Breast epithelium (tissue), 4 donors: ENCODE results near the gene KCTD19. TPM values are rescaled to one million over a fixed set of nuclear protein-coding genes. Genes with fewer than 3 reads are reported as not detected.
A peak's percentile ranks its signal among the peaks of the same experiment; 100 is the strongest.

ENCODE experiments used
- DNase-seq, 2 donors: peaks; one replicate each; pipeline ENCODE4 v3.0.0-alpha.2; 2019; ENCODE audit warnings: low spot score in 2 of 2
- H3K27ac ChIP-seq, 2 donors: fragments of 200-600 bp; sonication (generic) in 1 of 2; one replicate each; pipeline ENCODE4 v1.5.1; 2016 to 2019; ENCODE audit warnings: mild to moderate bottlenecking in 1 of 2
- H3K27me3 ChIP-seq, 2 donors: fragments of 200-600 bp; sonication (generic) in 1 of 2; one replicate each; pipeline versions ENCODE4 v1.5.1 to v1.6.0; 2017 to 2019; ENCODE audit warnings: control low read depth in 1 of 2, mild to moderate bottlenecking in 1 of 2
- H3K36me3 ChIP-seq: fragments of 200-600 bp; one replicate; pipeline ENCODE4 v1.5.1; 2019
- H3K4me1 ChIP-seq, 2 donors: fragments of 200-600 bp; sonication (generic); one replicate each; pipeline ENCODE4 v1.5.1; 2016 to 2019; ENCODE audit warnings: control low read depth in 1 of 2
- H3K4me3 ChIP-seq, 3 donors: fragments of 200-600 bp; sonication (generic); 1 replicate in 2 of 3; 2 replicates in 1 of 3; pipeline ENCODE4 v1.5.1; 2016 to 2019; ENCODE audit warnings: mild to moderate bottlenecking in 3 of 3, moderate library complexity in 2 of 3
- H3K9me3 ChIP-seq, 2 donors: fragments of 200-600 bp; sonication (generic) in 1 of 2; one replicate each; pipeline ENCODE4 v1.5.1; 2016 to 2019; ENCODE audit warnings: control low read depth in 1 of 2
- CTCF ChIP-seq, 3 donors: fragments of 450-650 bp; IDR thresholded peaks; one replicate each; pipeline ENCODE4 v1.5.1; 2016 to 2017; ENCODE audit warnings: antibody characterized with exemption in 3 of 3, mild to moderate bottlenecking in 3 of 3, moderate library complexity in 3 of 3
- POLR2A ChIP-seq: fragments of 450-650 bp; IDR thresholded peaks from one replicate; pipeline ENCODE4 v1.6.1; 2016; ENCODE audit warnings: antibody characterized with exemption, mild to moderate bottlenecking, moderate library complexity
- POLR2AphosphoS5 ChIP-seq, 3 donors: sonication (generic); formaldehyde crosslinking; IDR thresholded peaks; one replicate each; pipeline ENCODE4 v1.6.1; 2017; ENCODE audit warnings: antibody characterized with exemption in 3 of 3
- intact Hi-C: fragments of 100-400 bp; cut with DNase I; formaldehyde crosslinking; loops from one replicate; pipeline ENCODE4 v1.15.1; 2023; ENCODE audit warnings: low total_unique reads
- total RNA-seq, 3 donors: library from RNA; depleted of rRNA; stranded (reverse); fragments of >200 nt; gene quantifications; one replicate each; pipeline ENCODE4 v1.1.0, GENCODE V29; 2016

Gene KCTD19
- total RNA-seq, 3 donors from 2014 or later: 1.0 TPM; not detected in 2

- Histone ChIP-seq H3K9me3 (no peaks in the 10 kb centered on the region), H3K27ac (no peak overlapping the region), H3K27me3 (no peaks in the 10 kb centered on the region), H3K4me1 (peaks cover 6 to 9% of the 10 kb centered on the region in 2 donors), H3K4me3 (no peak overlapping the region), H3K36me3 (no peaks in the 10 kb centered on the region)
- DNase-seq: no peak
- TF ChIP-seq CTCF (IDR thresholded peaks at IDR 0.05): no peak
- intact Hi-C loops: no loop called here
Measured at GRCh38 chr16:67250045-67250327, 76.6 kb downstream of the KCTD19 start.

GRCh38 chr16:67249178-67250044 lies 77.1 kb downstream of the KCTD19 start:
- Histone ChIP-seq H3K9me3 (no peaks in the 10 kb centered on the region), H3K36me3 (no peaks in the 10 kb centered on the region), H3K27ac (no peak overlapping the region), H3K4me1 (peaks cover 12 to 15% of the 10 kb centered on the region in 2 donors), H3K27me3 (no peaks in the 10 kb centered on the region), H3K4me3 (peak overlapping the region; percentile 69 to 91 (median 78))
- intact Hi-C loops: no loop called here
- no peak for DNase-seq
- no peak for TF ChIP-seq POLR2A
- TF ChIP-seq POLR2AphosphoS5 (IDR thresholded peaks at IDR 0.05): no peak
- no peak for TF ChIP-seq CTCF (IDR thresholded peaks at IDR 0.05)

- Histone ChIP-seq H3K4me3 (peak within 1 kb of the TSS; percentile 69 to 91 (median 78)), H3K27me3 (no peaks in the 10 kb centered on the region), H3K36me3 (no peaks in the 10 kb centered on the region), H3K27ac (peak within 1 kb of the TSS in 1 of 2 donors; percentile 96), H3K9me3 (no peaks in the 10 kb centered on the region), H3K4me1 (peaks cover 12 to 15% of the 10 kb centered on the region in 2 donors)
- TF ChIP-seq CTCF (IDR thresholded peaks at IDR 0.05) (peak in 1 of 3 donors; percentile 24), POLR2A (no peak)
- intact Hi-C loops: no loop called here
- no peak for DNase-seq
Measured at GRCh38 chr16:67248401-67249177, 78.0 kb downstream of the KCTD19 start, which contains the start of gene SLC9A5. TSS of gene SLC9A5 (plus strand) at chr16:67248979. CDS start at chr16:67249015, 36 bp downstream.

- H3K27ac ChIP-seq: peak overlapping the region in 1 of 2 donors; percentile 96
- no peak for DNase-seq
- intact Hi-C loops: no loop called here
- no peaks in the 10 kb centered on the region for H3K36me3 ChIP-seq
- no peaks in the 10 kb centered on the region for H3K9me3 ChIP-seq
- TF ChIP-seq POLR2AphosphoS5 (IDR thresholded peaks at IDR 0.05): no peak
- no peak for TF ChIP-seq CTCF (IDR thresholded peaks at IDR 0.05)
- no peak for TF ChIP-seq POLR2A
- peaks cover 12 to 15% of the 10 kb centered on the region in 2 donors for H3K4me1 ChIP-seq
- no peaks in the 10 kb centered on the region for H3K27me3 ChIP-seq
- peak overlapping the region; percentile 69 to 91 (median 78) for H3K4me3 ChIP-seq
Measured at GRCh38 chr16:67248073-67248400, 78.5 kb downstream of the KCTD19 start.
